Activated CD4-positive, alpha-beta memory T cell treated with anti-CD3 and anti-CD28 coated beads for 36 hours (primary cell): ENCODE measurements around the gene PLPP6. TPM values are rescaled to one million over a fixed set of nuclear protein-coding genes. Genes with fewer than 3 reads are reported as not detected.

Experiments
- CTCF ChIA-PET: fragments of 350-600 bp; sonication (Branson Sonifier 250); formaldehyde crosslinking; loops from one replicate; lab custom pipeline; 2021; ENCODE audit warnings: antibody characterized with exemption, inconsistent platforms; lab: Charles Lee
- POLR2A ChIA-PET: fragments of 350-600 bp; sonication (Branson Sonifier 250); formaldehyde crosslinking; loops from one replicate; lab custom pipeline; 2021; ENCODE audit warnings: antibody characterized with exemption; lab: Charles Lee
- DNase-seq: peaks from one replicate; pipeline ENCODE4 v3.0.0-alpha.2; 2020
- H3K27ac Mint-ChIP-seq: one replicate; pipeline ENCODE4 v1.8.0; 2021; ENCODE audit warnings: mixed read lengths
- H3K27me3 Mint-ChIP-seq: one replicate; pipeline ENCODE4 v1.8.0; 2021; ENCODE audit warnings: mixed read lengths
- H3K36me3 Mint-ChIP-seq: one replicate; pipeline ENCODE4 v1.8.0; 2021; ENCODE audit warnings: mixed read lengths
- H3K4me1 Mint-ChIP-seq: one replicate; pipeline ENCODE4 v1.8.0; 2021; ENCODE audit warnings: low read depth, mixed read lengths
- H3K4me3 Mint-ChIP-seq: one replicate; pipeline ENCODE4 v1.8.0; 2021; ENCODE audit warnings: mild to moderate bottlenecking, mixed read lengths
- H3K9me3 Mint-ChIP-seq: one replicate; pipeline ENCODE4 v1.8.0; 2021; ENCODE audit warnings: mixed read lengths
- intact Hi-C: fragments of 100-400 bp; cut with micrococcal nuclease; formaldehyde crosslinking; loops from one replicate; pipeline ENCODE4 v1.15.1; 2023
- total RNA-seq, 2 experiments: library from RNA; stranded (reverse); gene quantifications; one replicate each; pipeline ENCODE4 v1.2.3, GENCODE V29; 2021

The PLPP6 gene
- total RNA-seq, result 1 to 10 TPM; 4.4 to 4.6 TPM

GRCh38 chr9:4662108-4662988, at the start of gene PLPP6:
PLPP6 (plus strand) TSS chr9:4662294; CDS start chr9:4662376, 82 bp downstream.
- peaks cover 55% of the 10 kb centered on the region for H3K4me1 Mint-ChIP-seq
- peak within 1 kb of the TSS; percentile 91 for H3K4me3 Mint-ChIP-seq
- H3K36me3 Mint-ChIP-seq, result no peaks in the 10 kb centered on the region
- ChIA-PET CTCF (interaction anchor here (1.2 to 1.8 kb wide), 7 partner anchors 13 to 97 kb away, joined by 3 to 7 read pairs (median 5); partner anchors contain the start of gene CDC37L1), POLR2A (no interaction called here)
- peak; percentile 88 for DNase-seq
- peak within 1 kb of the TSS; percentile 80 for H3K27ac Mint-ChIP-seq
- intact Hi-C loops, result loop anchor here (1.0 to 10.0 kb wide), 3 partner anchors 17 to 172 kb away; partner anchors contain the start of genes AK3 and CDC37L1
- no peaks in the 10 kb centered on the region for H3K9me3 Mint-ChIP-seq
- no peaks in the 10 kb centered on the region for H3K27me3 Mint-ChIP-seq

DNA sequence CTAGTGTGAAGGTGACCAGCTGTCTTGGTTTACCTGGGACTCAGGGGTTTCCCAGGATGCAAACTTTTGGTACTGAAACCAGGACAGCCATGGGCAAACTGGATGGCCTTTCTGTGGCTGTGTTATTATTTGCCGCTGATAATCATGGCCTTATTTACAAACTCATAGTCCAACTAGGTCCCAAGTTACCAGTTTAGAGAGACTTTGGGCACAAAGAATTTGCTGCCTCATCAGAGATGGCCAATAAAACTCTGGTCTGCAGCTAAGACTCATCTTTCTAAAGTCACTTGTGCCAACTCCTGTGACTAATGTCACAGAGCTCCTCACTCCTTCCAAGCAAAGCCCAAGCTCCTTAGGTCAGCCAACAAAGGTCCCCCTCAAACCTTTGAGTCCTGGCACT, 47.5 kb upstream of the PLPP6 start:
- Mint-ChIP-seq H3K27me3 (no peaks in the 10 kb centered on the region), H3K27ac (no peak overlapping the region), H3K36me3 (no peaks in the 10 kb centered on the region), H3K4me1 (peaks cover 11% of the 10 kb centered on the region), H3K4me3 (no peak overlapping the region), H3K9me3 (peaks cover under 1% of the 10 kb centered on the region)
- intact Hi-C loops, result no loop called here
- ChIA-PET CTCF (interaction anchor here (1.2 kb wide), 1 partner anchor 10 kb away, joined by 3 read pairs; no protein-coding TSS in a partner anchor), POLR2A (no interaction called here)
- no peak for DNase-seq

- Mint-ChIP-seq H3K27me3 (no peaks in the 10 kb centered on the region), H3K4me3 (no peak overlapping the region), H3K36me3 (no peaks in the 10 kb centered on the region), H3K4me1 (peaks cover 17% of the 10 kb centered on the region), H3K27ac (no peak overlapping the region), H3K9me3 (no peaks in the 10 kb centered on the region)
- POLR2A ChIA-PET, result no interaction called here
- no peak for DNase-seq
- CTCF ChIA-PET, result interaction anchor here (1.2 kb wide), 1 partner anchor 10 kb away, joined by 3 read pairs; no protein-coding TSS in a partner anchor
- intact Hi-C loops, result no loop called here
These were observed 46.8 kb upstream of the PLPP6 start for GRCh38 chr9:4615251-4615650.

- no peak overlapping the region for H3K4me3 Mint-ChIP-seq
- ChIA-PET POLR2A (no interaction called here), CTCF (no interaction called here)
- no peaks in the 10 kb centered on the region for H3K9me3 Mint-ChIP-seq
- intact Hi-C loops, result no loop called here
- no peaks in the 10 kb centered on the region for H3K27me3 Mint-ChIP-seq
- no peaks in the 10 kb centered on the region for H3K36me3 Mint-ChIP-seq
- no peak for DNase-seq
- peaks cover 22% of the 10 kb centered on the region for H3K4me1 Mint-ChIP-seq
- no peak overlapping the region for H3K27ac Mint-ChIP-seq
These were observed 46.3 kb upstream of the PLPP6 start for GRCh38 chr9:4615778-4616177.

DNA sequence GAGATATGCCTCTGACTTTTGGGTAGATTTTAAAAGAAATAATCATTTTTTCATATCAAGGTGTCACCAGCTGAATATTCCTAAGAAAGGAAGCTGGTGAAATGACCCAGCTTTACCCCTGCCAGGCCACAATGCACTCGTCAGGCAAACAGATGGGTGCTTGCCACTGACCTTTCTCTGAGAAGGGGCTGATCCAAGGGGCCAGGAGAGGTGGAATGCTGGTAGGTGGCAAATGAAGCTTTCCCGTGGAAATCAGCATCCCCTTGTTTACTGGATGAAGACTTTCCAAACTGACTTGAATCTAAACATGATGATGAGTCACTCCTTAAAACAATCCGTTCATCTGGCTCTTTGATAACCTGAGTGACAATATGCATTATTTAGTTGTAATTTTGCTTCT, 44.3 kb upstream of the PLPP6 start:
- H3K4me1 Mint-ChIP-seq, result peaks cover 27% of the 10 kb centered on the region
- no peaks in the 10 kb centered on the region for H3K36me3 Mint-ChIP-seq
- no peaks in the 10 kb centered on the region for H3K9me3 Mint-ChIP-seq
- H3K27ac Mint-ChIP-seq, result no peak overlapping the region
- ChIA-PET POLR2A (interaction anchor here (0.6 kb wide), 1 partner anchor 43 kb away, joined by 4 read pairs; no protein-coding TSS in a partner anchor), CTCF (interaction anchor here (1.3 kb wide), 1 partner anchor 22 kb away, joined by 3 read pairs; no protein-coding TSS in a partner anchor)
- H3K4me3 Mint-ChIP-seq, result no peak overlapping the region
- H3K27me3 Mint-ChIP-seq, result no peaks in the 10 kb centered on the region
- DNase-seq, result no peak
- intact Hi-C loops, result no loop called here

DNA sequence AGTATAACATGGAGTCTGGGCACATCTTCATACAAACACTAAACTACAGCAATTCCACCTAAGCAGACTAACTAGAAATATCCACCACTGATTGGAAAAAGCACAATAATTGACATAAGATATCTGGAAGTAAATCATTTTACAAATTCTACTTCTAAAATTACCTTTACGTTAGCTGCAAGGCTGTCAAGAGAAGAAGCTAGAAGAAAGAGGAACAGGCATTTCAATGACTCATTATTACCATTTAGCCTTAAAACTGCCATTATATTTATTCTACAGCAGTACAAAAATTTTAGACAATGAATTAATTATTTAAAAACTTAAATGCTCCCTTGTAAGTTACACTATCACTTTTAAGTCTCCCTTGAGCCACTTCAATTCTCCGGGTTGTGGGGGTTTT, 43.4 kb upstream of the PLPP6 start:
- POLR2A ChIA-PET, result no interaction called here
- CTCF ChIA-PET, result no interaction called here
- H3K27me3 Mint-ChIP-seq, result no peaks in the 10 kb centered on the region
- no peak overlapping the region for H3K4me3 Mint-ChIP-seq
- H3K27ac Mint-ChIP-seq, result no peak overlapping the region
- no peaks in the 10 kb centered on the region for H3K9me3 Mint-ChIP-seq
- intact Hi-C loops, result no loop called here
- H3K4me1 Mint-ChIP-seq, result peaks cover 27% of the 10 kb centered on the region
- H3K36me3 Mint-ChIP-seq, result no peaks in the 10 kb centered on the region
- no peak for DNase-seq

- H3K36me3 Mint-ChIP-seq, result no peaks in the 10 kb centered on the region
- POLR2A ChIA-PET, result no interaction called here
- DNase-seq, result peak; percentile 52
These were observed 41.9 kb upstream of the PLPP6 start for GRCh38 chr9:4620057-4620765.

DNA sequence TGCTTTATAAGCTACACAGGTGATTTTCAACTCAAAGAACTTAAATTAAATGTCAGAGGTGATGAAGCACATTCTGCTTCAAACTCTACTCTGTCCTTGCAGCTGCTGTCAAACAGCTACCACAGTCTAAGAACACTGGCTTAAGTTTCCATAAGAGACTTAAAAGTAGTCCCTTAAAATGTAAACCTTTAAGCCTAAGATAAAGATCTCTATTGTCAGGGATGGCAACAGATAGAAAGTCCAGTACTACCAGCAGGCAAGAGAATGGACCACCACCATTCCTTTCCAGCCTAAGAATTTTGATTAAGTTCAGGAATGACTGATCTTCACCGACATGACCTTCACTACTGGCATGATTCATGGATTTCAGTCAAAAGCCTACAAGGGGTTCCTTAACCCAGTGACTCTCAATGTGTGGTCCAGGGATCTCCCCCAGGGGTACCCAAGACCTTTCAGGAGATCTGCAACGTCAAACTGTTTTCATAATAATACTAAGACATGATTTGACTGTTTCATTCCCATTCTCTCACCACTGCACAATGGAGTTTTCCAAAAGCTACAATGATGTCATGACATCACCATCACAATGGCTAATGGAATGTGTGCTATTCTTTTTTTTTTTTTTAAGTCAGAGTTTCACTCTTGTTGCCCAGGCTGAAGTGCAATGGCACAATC, 41.1 kb upstream of the PLPP6 start:
- POLR2A ChIA-PET, result no interaction called here
- Mint-ChIP-seq H3K9me3 (no peaks in the 10 kb centered on the region), H3K27me3 (no peaks in the 10 kb centered on the region), H3K4me3 (no peak overlapping the region), H3K36me3 (no peaks in the 10 kb centered on the region), H3K27ac (no peak overlapping the region), H3K4me1 (peaks cover 18% of the 10 kb centered on the region)
- intact Hi-C loops, result no loop called here
- DNase-seq, result no peak
- CTCF ChIA-PET, result interaction anchor here (1.0 kb wide), 1 partner anchor 17 kb away, joined by 5 read pairs; no protein-coding TSS in a partner anchor

More at GRCh38 chr9:4620057-4620765, 41.9 kb upstream of the PLPP6 start:
- peaks cover 23% of the 10 kb centered on the region for H3K4me1 Mint-ChIP-seq
- intact Hi-C loops, result no loop called here
- H3K4me3 Mint-ChIP-seq, result no peak overlapping the region
- no peak overlapping the region for H3K27ac Mint-ChIP-seq
- H3K27me3 Mint-ChIP-seq, result no peaks in the 10 kb centered on the region
- no peaks in the 10 kb centered on the region for H3K9me3 Mint-ChIP-seq
- CTCF ChIA-PET, result interaction anchor here (1.0 kb wide), 1 partner anchor 16 kb away, joined by 5 read pairs; no protein-coding TSS in a partner anchor

DNA sequence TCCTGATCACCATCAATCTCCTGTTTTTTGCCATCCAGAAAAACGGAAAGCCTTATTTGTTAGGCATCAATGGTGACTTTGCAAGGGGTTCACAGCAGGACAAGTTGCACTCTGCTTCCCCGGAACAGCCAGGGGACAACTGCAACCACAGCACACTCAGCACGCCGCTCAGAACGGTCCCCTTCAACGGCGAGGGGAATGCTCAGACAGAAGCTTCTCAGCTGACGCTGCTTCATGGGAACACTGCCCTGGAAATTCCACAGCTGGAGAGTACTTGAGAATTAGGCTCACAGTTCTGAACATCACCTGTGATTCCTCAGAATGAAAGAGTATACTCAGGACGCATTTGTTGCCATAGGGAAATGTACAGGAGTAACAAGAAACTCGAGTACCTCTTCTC, 40.1 kb upstream of the PLPP6 start:
- H3K4me3 Mint-ChIP-seq, result no peak overlapping the region

DNA sequence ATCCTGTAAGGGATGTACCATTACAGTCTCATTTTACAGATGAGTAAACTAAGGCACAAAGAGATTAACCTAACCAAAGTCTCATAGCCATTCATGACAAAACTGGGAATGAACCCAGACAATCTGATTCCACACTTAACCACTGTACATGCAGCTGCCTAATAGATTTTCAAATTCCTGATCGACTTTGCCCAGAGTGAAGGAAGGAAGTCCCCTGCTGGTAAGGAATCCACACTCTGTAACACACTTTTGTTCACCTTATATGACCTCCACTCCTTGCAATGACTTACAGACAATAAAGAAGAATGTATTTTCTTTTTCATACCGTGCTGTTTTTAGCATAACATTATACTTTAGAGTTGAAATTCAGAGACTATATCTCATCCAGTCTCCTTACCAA, 31.3 kb upstream of the PLPP6 start:
- no peaks in the 10 kb centered on the region for H3K9me3 Mint-ChIP-seq
- H3K27me3 Mint-ChIP-seq, result no peaks in the 10 kb centered on the region
- no peaks in the 10 kb centered on the region for H3K4me1 Mint-ChIP-seq
- CTCF ChIA-PET, result no interaction called here
- POLR2A ChIA-PET, result no interaction called here
- no peak overlapping the region for H3K27ac Mint-ChIP-seq
- intact Hi-C loops, result no loop called here
- no peak overlapping the region for H3K4me3 Mint-ChIP-seq
- no peaks in the 10 kb centered on the region for H3K36me3 Mint-ChIP-seq
- DNase-seq, result no peak

More for the DNA sequence above, 40.1 kb upstream of the PLPP6 start:
- Mint-ChIP-seq H3K27ac (no peak overlapping the region), H3K36me3 (no peaks in the 10 kb centered on the region), H3K27me3 (no peaks in the 10 kb centered on the region), H3K4me1 (peaks cover 18% of the 10 kb centered on the region), H3K9me3 (no peaks in the 10 kb centered on the region)
- intact Hi-C loops, result no loop called here
- POLR2A ChIA-PET, result no interaction called here
- CTCF ChIA-PET, result interaction anchor here (1.3 to 1.8 kb wide), 2 partner anchors 17 to 18 kb away, joined by 5 to 6 read pairs; no protein-coding TSS in a partner anchor
- no peak for DNase-seq

GRCh38 chr9:4638968-4639367, 23.1 kb upstream of the PLPP6 start:
- DNase-seq, result no peak
- H3K4me3 Mint-ChIP-seq, result no peak overlapping the region
- H3K36me3 Mint-ChIP-seq, result no peaks in the 10 kb centered on the region
- H3K9me3 Mint-ChIP-seq, result no peaks in the 10 kb centered on the region
- ChIA-PET POLR2A (no interaction called here), CTCF (interaction anchor here (1.8 to 2.2 kb wide), 3 partner anchors 17 to 324 kb away, joined by 5 to 19 read pairs (median 11); no protein-coding TSS in a partner anchor)
- H3K4me1 Mint-ChIP-seq, result no peaks in the 10 kb centered on the region
- no peak overlapping the region for H3K27ac Mint-ChIP-seq
- no peaks in the 10 kb centered on the region for H3K27me3 Mint-ChIP-seq
- intact Hi-C loops, result no loop called here
